Prostate gland (tissue), 2 donors: ENCODE results near the gene RLIM.

Experiments used
- POLR2A ChIP-seq: fragments of 450-650 bp; IDR thresholded peaks from one replicate; pipeline ENCODE4 v1.6.1; 2016; ENCODE audit warnings: antibody characterized with exemption, mild to moderate bottlenecking
- POLR2AphosphoS5 ChIP-seq: sonication (generic); formaldehyde crosslinking; IDR thresholded peaks from one replicate; pipeline ENCODE4 v1.6.1; 2017; ENCODE audit warnings: antibody characterized with exemption
- TF ChIP-seq, protein P1 (sequence below), 4 experiments: fragments of 200-600 bp in 2 of 4; fragments of 450-650 bp in 2 of 4; sonication (generic) in 2 of 4; IDR thresholded peaks; 1 replicate in 3 of 4; 2 replicates in 1 of 4; pipeline ENCODE4 v1.5.1; 2016 to 2019; ENCODE audit warnings: antibody characterized with exemption in 4 of 4, mild to moderate bottlenecking in 2 of 4, moderate library complexity in 2 of 4

- no peak for TF ChIP-seq POLR2A
- TF ChIP-seq, protein P1, sequence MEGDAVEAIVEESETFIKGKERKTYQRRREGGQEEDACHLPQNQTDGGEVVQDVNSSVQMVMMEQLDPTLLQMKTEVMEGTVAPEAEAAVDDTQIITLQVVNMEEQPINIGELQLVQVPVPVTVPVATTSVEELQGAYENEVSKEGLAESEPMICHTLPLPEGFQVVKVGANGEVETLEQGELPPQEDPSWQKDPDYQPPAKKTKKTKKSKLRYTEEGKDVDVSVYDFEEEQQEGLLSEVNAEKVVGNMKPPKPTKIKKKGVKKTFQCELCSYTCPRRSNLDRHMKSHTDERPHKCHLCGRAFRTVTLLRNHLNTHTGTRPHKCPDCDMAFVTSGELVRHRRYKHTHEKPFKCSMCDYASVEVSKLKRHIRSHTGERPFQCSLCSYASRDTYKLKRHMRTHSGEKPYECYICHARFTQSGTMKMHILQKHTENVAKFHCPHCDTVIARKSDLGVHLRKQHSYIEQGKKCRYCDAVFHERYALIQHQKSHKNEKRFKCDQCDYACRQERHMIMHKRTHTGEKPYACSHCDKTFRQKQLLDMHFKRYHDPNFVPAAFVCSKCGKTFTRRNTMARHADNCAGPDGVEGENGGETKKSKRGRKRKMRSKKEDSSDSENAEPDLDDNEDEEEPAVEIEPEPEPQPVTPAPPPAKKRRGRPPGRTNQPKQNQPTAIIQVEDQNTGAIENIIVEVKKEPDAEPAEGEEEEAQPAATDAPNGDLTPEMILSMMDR (IDR thresholded peaks at IDR 0.05), result no peak
- no peak for TF ChIP-seq POLR2AphosphoS5
These were observed 28.7 kb downstream of the RLIM start for GRCh38 chrX:74585766-74586165.
